Globus pallidus (tissue), 1 donor: Measurements from ENCODE around the gene CASK.

Experiments
- DNase-seq: peaks from one replicate; pipeline ENCODE4 v3.0.0-alpha.2; 2015; ENCODE audit warnings: low spot score

Gene CASK

DNA sequence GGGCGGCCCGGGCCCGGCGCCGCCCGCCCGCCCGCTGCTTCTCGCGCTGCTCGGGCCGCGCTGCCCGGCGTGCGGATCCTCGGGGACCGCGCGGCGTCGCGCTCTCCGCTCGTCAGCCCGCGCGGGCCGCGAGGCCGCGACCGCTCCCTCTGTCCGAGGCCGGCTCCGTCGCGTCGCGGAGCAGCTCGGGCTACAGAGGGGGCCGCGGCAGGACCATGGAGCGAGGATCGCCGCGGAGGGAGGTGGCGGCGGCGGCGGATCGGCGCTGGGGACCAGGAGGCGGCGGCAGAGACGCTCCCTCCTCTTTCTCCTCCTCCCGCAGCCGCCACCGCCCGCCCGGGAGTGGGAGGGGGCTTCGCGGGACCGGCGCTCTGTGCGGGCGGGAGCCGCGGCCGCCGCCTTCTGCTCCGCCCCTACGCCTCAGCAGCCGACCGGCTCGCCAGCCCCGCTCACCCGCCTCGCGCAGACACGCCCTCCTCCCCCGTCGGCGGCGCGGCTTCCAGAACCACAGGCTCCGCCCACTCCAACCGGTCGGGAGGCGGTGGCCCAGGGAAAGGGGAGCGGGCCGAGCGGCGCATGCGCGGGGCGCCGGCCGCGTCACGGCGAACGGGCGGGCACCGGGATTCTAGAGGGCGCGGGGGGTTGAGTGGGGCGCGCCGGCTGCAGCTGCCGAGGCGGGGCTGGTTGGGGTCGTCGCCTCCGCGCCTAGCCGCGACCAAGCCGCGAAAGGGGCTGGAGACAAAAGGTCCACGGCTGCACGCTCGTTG is at the start of gene CASK:
Gene CASK (minus strand): TSS at position 344 of the 767 bp plus-strand sequence. CDS start 566 bp downstream, outside the sequence.
- DNase-seq = peak; percentile 93

DNA sequence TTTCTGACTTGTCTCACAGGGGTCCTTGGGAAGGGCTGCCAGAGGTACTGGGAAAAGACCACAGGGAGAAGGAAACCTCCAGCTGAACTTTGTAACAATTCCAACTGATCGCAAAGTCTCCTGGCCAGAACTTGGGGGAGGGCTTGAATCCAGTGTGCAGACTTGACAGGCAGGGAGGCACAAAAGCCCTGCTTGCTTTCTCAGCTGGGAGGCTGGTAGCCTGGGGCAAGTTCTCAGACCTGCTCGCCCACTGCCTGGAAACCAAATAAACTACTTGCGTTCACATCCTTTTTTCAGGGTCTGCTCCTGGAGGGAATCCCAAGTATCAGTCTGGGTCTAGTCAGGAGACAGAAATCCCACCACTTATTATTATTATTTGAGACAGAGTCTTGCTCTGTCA is 48.0 kb upstream of the CASK start:
- DNase-seq = no peak

DNA sequence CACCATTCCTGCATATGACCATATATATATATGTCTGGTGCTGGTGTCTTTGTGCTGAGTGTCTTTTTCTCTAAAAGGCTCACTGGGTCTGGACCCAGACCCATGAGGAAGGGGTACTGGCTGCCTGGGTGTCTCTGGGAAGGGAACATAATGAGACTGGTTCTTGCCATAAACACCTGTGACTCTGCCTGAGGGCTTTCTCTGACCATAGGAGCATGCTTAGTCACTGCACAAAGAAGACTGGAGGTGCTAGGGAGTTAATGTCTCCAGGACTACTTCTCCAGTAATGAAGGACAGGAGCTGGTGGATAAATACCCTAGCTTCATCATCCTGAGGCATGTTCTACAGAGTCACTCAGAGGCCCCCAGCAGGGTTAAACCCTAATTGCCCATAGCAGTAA is 47.1 kb upstream of the CASK start:
- no peak for DNase-seq

DNA sequence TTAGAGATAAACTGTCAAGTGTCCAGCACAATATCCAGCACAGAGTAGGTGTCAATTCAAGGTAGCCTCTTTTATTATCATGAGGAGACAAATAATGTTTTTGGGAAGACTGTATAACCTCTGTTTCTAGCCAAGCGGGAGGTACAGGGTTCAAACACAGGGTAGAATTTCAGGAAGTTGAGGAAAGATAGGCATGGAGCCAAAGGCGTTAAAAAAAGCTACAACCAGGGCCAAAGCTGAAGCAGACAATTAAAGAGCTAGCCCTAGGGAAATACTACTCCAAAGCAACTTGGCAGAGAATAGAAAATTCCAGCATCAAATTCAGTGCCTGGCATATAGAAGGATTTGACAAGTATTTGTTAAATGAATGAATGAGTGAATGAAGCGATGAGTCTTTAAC is 40.0 kb upstream of the CASK start:
- DNase-seq = no peak

- DNase-seq = no peak
Measured at GRCh38 chrX:41960142-41960541, 36.8 kb upstream of the CASK start.

DNA sequence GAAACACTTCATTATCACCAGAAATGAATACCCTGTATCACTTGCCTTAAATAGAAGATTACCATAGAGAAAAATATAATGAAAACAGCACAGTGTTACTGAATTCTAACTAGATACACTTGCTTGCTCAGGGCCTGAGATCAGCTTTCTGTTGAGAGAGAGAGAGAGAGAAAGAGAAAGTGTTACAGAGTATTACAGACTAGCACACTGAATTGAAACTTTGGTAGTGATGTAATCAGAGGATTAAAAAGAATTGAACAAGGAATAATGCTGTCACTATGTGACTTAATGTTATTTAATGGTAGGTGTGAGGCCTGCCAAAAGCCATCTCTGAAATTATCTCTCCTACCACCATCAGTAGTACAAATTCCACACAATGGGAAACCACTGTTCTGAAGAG is 35.5 kb upstream of the CASK start:
- DNase-seq = no peak

DNA sequence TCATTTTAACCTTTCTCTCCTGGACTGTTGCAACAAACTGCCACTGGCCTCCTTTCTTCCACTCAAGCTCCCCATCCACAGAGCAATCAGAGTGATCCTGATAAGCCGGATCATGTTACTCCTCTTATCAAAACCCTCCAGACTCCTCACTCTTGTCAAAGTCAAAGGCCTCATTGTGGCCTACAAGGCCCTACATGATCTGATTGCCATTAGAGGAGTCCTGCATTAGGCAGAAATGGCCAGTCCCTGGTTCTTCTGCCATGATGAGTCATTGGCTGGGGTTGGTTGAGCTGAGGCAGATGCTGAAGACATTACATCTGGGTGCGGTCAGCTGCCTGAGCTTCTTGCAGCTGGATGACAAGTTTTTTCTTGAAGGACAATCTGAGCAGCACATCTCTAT is 32.7 kb upstream of the CASK start:
- no peak for DNase-seq

DNA sequence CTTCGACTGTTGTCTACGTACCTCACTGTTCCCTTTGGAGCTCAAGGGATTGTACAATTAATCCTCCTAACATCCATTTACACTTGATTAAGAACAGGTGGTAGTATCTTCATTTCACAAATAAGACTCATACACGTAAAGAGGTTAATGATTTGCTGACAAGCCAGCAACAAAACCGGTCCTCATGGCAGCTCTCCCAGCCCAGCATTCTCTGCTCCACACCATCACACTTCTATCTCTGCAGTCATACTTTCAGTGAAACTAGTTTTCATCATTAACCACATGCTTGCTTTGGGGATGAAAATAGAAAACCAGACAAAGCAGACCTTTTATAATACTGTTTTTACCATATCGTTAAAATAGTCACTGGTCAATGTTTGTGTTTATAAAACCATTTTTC is 28.7 kb upstream of the CASK start:
- no peak for DNase-seq

- DNase-seq = no peak
Measured at GRCh38 chrX:41946989-41947612, 23.7 kb upstream of the CASK start.

DNA sequence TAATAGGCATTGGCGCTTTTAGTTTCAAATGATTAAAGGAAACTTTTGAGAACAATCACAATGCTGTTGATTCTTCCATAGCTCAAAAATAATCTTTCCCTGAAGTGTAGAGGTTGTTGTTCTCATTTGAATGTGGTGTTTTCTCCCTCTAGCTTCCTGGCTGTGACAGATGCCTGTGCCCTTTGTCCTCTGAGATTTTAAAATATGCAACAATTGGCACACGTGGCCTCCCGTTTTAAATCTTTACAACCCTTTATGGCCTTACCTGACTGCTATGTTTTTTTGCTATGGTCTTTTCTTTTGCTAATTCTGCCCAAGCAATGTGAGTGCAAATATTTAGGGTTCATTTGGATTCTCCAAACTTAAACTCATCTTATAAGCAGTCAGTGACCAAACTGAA is 22.9 kb upstream of the CASK start:
- no peak for DNase-seq

GRCh38 chrX:41935832-41936231 is 12.5 kb upstream of the CASK start:
- no peak for DNase-seq

- DNase-seq = no peak
Measured at GRCh38 chrX:41933546-41933945, 10.2 kb upstream of the CASK start.

GRCh38 chrX:41932885-41933284 is 9.5 kb upstream of the CASK start:
- DNase-seq = no peak

GRCh38 chrX:41931591-41931990 is 8.2 kb upstream of the CASK start:
- DNase-seq = no peak

- peak; percentile 33 for DNase-seq
Measured at GRCh38 chrX:41923978-41924683, 777 bp upstream of the CASK start.

GRCh38 chrX:41922431-41923151 is 763 bp downstream of the CASK start:
- DNase-seq = peak; percentile 21

DNA sequence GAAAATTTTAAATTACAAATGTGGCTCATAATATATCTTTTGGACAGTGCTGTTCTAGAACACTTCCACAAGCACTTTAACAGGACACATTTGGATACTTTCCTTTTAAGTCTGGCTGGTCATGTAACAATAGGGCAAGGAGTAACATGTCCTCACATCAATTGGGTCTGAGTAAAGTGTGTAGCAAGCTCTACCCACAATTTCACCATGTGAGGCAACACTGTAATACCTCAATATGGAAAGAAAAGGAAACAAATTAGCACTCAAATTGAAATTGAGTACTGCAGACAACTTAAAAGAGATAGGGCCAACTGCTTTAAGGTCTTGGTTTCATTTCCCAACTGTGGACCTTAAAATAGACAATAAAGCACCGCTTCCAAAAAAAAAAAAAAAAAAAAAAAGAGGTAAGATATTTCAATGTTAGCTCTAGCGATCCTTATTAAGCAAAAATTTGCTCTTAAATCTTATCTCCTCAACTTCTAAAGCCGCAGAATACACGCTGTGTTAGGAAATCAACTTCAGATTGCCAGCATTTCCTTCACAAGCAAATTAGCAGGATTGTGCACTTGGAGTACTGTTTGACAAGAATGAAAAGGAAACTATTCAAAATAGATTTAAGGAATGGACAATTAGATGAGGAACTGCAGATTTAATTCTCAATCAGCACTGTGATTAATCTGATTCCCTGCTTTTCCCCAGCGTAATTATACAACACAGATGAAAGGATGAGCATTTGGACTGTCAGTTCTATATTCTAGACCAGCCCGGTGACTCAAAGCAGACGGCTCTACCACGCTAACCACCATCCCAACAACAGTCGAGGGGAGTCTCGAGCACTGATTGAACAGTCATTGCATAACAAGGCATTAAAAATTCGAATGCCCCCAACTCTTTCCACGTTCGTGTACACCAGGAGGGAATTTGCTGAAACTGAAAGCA is 1.6 kb downstream of the CASK start:
- peak; percentile 20 for DNase-seq

- no peak for DNase-seq
Measured at GRCh38 chrX:41919870-41920269, 3.5 kb downstream of the CASK start.

GRCh38 chrX:41917517-41917916 is 5.8 kb downstream of the CASK start:
- DNase-seq = no peak

DNA sequence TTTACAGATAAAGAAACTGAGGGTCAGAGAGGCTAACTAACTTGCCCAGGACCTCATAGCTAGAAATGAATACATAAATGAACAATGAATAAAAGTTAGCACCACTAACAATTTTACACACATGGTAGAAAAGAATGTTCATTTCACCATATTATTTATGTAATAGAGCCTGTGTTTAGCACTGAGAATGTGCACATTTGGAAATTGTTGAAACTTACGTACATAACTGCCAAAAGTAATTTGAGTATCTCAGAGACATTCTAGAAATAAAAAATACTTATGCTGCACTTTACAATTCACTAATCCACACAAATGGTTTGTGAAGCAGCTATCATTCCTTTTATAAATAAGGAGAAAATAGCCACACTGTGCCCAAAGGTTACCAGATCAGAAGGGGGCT is 9.9 kb downstream of the CASK start:
- no peak for DNase-seq

- no peak for DNase-seq
Measured at GRCh38 chrX:41912923-41913322, 10.4 kb downstream of the CASK start.
